Prostate gland (tissue), 2 donors: ENCODE measurements around the gene SAMSN1. TPM values are rescaled to one million over a fixed set of nuclear protein-coding genes. Genes with fewer than 3 reads are reported as not detected.

Experiments
- DNase-seq: peaks from one replicate; pipeline ENCODE4 v3.0.0-alpha.2; 2019; ENCODE audit warnings: low spot score
- H3K27ac ChIP-seq, 2 donors: fragments of 200-600 bp; sonication (generic); 2 replicates each; pipeline ENCODE4 v1.5.1; 2017 to 2019
- H3K27me3 ChIP-seq: fragments of 200-600 bp; sonication (generic); replicated peaks from 2 replicates; pipeline ENCODE4 v1.5.1; 2019; ENCODE audit not compliant: insufficient read depth
- H3K36me3 ChIP-seq, 2 donors: fragments of 200-600 bp; sonication (generic); 1 replicate in 1 of 2; 2 replicates in 1 of 2; pipeline versions ENCODE4 v1.5.1 to v1.8.1; 2017 to 2019
- H3K4me1 ChIP-seq: fragments of 200-600 bp; sonication (generic); replicated peaks from 2 replicates; pipeline ENCODE4 v1.5.1; 2019
- H3K4me3 ChIP-seq, 2 donors: fragments of 200-600 bp; sonication (generic); 2 replicates each; pipeline ENCODE4 v1.5.1; 2017 to 2019
- H3K9me3 ChIP-seq: fragments of 200-600 bp; sonication (generic); 2 replicates; pipeline ENCODE4 v1.5.1; 2017
- POLR2A ChIP-seq: fragments of 450-650 bp; IDR thresholded peaks from one replicate; pipeline ENCODE4 v1.6.1; 2016; ENCODE audit warnings: antibody characterized with exemption, mild to moderate bottlenecking
- POLR2AphosphoS5 ChIP-seq: sonication (generic); formaldehyde crosslinking; IDR thresholded peaks from one replicate; pipeline ENCODE4 v1.6.1; 2017; ENCODE audit warnings: antibody characterized with exemption
- WGBS: methylation state at CpG from one replicate; pipeline ENCODE4 v1.1.5; 2018; 5-methylcytosine and 5-hydroxymethylcytosine counted together
- intact Hi-C: fragments of 100-400 bp; cut with DNase I; formaldehyde crosslinking; loops from one replicate; pipeline ENCODE4 v1.14.2; 2022
- total RNA-seq, 2 donors: library from RNA; depleted of rRNA; stranded (reverse); fragments of >200 nt; gene quantifications; one replicate each; pipeline ENCODE4 v1.1.0, GENCODE V29; 2016
- TF ChIP-seq, protein P1 (sequence below), 4 experiments: fragments of 200-600 bp in 2 of 4; fragments of 450-650 bp in 2 of 4; sonication (generic) in 2 of 4; IDR thresholded peaks; 1 replicate in 3 of 4; 2 replicates in 1 of 4; pipeline ENCODE4 v1.5.1; 2016 to 2019; ENCODE audit warnings: antibody characterized with exemption in 4 of 4, mild to moderate bottlenecking in 2 of 4, moderate library complexity in 2 of 4

Gene SAMSN1
- total RNA-seq, 2 donors from 2014 or later = 1.1 TPM

GRCh38 chr21:14453339-14454015 lies 92.6 kb downstream of the SAMSN1 start:
- no peak for DNase-seq
- 63% methylated on average over 4 of the region's 4 CpGs for WGBS
- Histone ChIP-seq H3K4me1 (no peaks in the 10 kb centered on the region), H3K27ac (no peak overlapping the region), H3K9me3 (no peaks in the 10 kb centered on the region), H3K27me3 (no peaks in the 10 kb centered on the region), H3K4me3 (no peak overlapping the region), H3K36me3 (no peaks in the 10 kb centered on the region)
- intact Hi-C loops = no loop called here
- TF ChIP-seq POLR2A (no peak), POLR2AphosphoS5 (no peak)
- TF ChIP-seq, protein P1, sequence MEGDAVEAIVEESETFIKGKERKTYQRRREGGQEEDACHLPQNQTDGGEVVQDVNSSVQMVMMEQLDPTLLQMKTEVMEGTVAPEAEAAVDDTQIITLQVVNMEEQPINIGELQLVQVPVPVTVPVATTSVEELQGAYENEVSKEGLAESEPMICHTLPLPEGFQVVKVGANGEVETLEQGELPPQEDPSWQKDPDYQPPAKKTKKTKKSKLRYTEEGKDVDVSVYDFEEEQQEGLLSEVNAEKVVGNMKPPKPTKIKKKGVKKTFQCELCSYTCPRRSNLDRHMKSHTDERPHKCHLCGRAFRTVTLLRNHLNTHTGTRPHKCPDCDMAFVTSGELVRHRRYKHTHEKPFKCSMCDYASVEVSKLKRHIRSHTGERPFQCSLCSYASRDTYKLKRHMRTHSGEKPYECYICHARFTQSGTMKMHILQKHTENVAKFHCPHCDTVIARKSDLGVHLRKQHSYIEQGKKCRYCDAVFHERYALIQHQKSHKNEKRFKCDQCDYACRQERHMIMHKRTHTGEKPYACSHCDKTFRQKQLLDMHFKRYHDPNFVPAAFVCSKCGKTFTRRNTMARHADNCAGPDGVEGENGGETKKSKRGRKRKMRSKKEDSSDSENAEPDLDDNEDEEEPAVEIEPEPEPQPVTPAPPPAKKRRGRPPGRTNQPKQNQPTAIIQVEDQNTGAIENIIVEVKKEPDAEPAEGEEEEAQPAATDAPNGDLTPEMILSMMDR (IDR thresholded peaks at IDR 0.05) = no peak

DNA sequence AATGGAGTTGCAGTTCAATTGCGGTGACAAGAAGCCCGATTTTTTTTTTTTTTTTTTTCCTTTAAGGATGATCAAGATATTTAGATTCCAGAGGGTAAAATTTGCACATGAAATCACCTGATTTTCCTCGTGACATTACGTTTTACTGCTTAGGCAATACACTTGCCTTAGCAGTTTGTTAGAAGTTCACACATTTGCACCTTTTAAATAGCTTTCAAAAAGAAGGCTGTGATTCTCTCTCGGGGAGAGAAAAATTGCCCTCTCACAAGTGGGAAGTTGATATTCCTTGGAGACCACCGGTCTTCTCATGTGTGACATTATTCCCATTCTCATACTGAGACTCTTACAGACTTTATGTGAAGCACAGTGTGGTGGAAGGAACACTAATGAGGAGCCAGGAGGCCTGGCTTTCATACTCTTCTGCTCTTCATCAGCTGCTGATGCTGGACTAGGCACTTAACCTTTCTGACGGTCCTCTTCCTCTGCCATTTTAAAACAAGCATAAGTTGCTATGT lies 93.3 kb downstream of the SAMSN1 start:
- DNase-seq = no peak
- no peaks in the 10 kb centered on the region for H3K9me3 ChIP-seq
- intact Hi-C loops = no loop called here
- no peak overlapping the region for H3K27ac ChIP-seq
- TF ChIP-seq POLR2AphosphoS5 (no peak), POLR2A (no peak)
- TF ChIP-seq, protein P1 (IDR thresholded peaks at IDR 0.05) = no peak
- WGBS = 90% methylated on average over 7 of the region's 7 CpGs
- H3K4me3 ChIP-seq = no peak overlapping the region
- H3K27me3 ChIP-seq = no peaks in the 10 kb centered on the region
- H3K4me1 ChIP-seq = no peaks in the 10 kb centered on the region
- H3K36me3 ChIP-seq = no peaks in the 10 kb centered on the region

DNA sequence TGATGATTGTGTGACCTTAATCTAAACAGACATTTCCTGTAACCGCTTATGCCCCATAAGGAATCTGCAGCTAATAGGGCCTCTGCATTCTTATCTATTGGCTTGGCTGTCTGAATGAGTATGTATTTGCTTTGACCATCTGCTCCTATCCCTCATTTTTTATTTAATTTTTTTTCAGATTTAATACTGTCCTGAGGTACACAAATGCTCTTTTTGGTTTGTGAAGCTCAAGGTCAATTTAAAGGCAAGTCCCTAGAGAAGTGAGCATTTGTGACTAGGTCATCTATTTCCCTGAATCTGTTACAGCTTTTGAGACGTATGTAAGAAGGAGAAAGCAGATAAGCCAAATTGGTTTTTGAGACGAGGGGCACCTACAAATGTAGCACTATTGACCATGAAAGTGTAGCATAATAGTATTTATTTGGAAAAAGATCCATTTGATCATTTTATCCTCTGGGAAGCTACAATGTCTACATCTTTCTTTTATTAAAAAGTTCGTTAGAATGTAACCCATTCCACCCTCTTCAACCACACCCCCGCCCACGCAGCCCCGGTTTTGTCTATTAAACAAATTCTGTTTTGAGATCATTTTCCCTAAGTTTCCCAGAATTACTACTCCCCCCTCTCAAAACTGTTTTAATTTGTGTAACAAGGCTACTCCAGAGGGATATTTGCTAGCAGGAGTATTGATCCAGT lies 93.9 kb downstream of the SAMSN1 start:
- no peaks in the 10 kb centered on the region for H3K9me3 ChIP-seq
- WGBS = 81% methylated on average over 7 of the region's 7 CpGs
- no peak for DNase-seq
- no peaks in the 10 kb centered on the region for H3K27me3 ChIP-seq
- intact Hi-C loops = no loop called here
- TF ChIP-seq, protein P1 (IDR thresholded peaks at IDR 0.05) = no peak
- TF ChIP-seq POLR2AphosphoS5 = no peak
- no peak for TF ChIP-seq POLR2A
- H3K4me1 ChIP-seq = no peaks in the 10 kb centered on the region
- no peak overlapping the region for H3K4me3 ChIP-seq
- H3K36me3 ChIP-seq = no peaks in the 10 kb centered on the region
- no peak overlapping the region for H3K27ac ChIP-seq

DNA sequence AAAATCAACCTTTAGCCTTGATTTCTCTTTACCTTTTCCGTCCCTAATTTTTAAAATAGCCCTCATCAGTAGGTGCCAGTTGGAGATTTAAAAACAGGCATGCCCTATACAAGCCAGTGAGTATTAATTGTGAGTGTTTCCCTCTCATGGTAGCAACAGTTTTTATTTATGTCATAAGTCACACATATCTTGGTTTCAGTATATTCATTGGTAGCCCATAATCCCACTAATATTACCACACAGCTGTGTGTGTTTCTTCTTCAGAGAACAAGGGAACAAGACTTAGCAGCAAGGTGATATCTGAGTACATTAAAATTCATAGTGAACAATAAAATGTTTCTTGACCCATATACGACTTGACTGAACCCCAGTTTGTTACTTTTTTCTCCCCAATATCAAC lies 94.6 kb downstream of the SAMSN1 start:
- Histone ChIP-seq H3K9me3 (no peaks in the 10 kb centered on the region), H3K4me1 (no peaks in the 10 kb centered on the region), H3K4me3 (no peak overlapping the region), H3K27ac (no peak overlapping the region), H3K36me3 (no peaks in the 10 kb centered on the region), H3K27me3 (no peaks in the 10 kb centered on the region)
- no peak for DNase-seq
- intact Hi-C loops = no loop called here
- no peak for TF ChIP-seq POLR2A
- TF ChIP-seq POLR2AphosphoS5 = no peak
- TF ChIP-seq, protein P1 (IDR thresholded peaks at IDR 0.05) = no peak
- 85% methylated on average over 2 of the region's 2 CpGs for WGBS

- H3K27ac ChIP-seq = no peak overlapping the region
- DNase-seq = no peak
- 96% methylated on average over 1 of the region's 1 CpG for WGBS
- no peaks in the 10 kb centered on the region for H3K9me3 ChIP-seq
- no peaks in the 10 kb centered on the region for H3K36me3 ChIP-seq
- no peaks in the 10 kb centered on the region for H3K27me3 ChIP-seq
- H3K4me1 ChIP-seq = no peaks in the 10 kb centered on the region
- intact Hi-C loops = no loop called here
- TF ChIP-seq, protein P1 (IDR thresholded peaks at IDR 0.05) = no peak
- no peak for TF ChIP-seq POLR2AphosphoS5
- TF ChIP-seq POLR2A = no peak
- H3K4me3 ChIP-seq = no peak overlapping the region
These were observed 97.3 kb downstream of the SAMSN1 start for GRCh38 chr21:14448784-14449183.
